CD8-positive, alpha-beta memory T cell (primary cell): ENCODE data around the gene NOC4L. TPM values are rescaled to one million over a fixed set of nuclear protein-coding genes. Genes with fewer than 3 reads are reported as not detected.

Experiments used
- CTCF ChIA-PET: fragments of 350-600 bp; sonication (Branson Sonifier 250); formaldehyde crosslinking; loops from one replicate; lab custom pipeline; 2021; ENCODE audit warnings: antibody characterized with exemption; lab: Charles Lee
- POLR2A ChIA-PET: fragments of 350-600 bp; sonication (Branson Sonifier 250); formaldehyde crosslinking; loops from one replicate; lab custom pipeline; 2021; ENCODE audit warnings: antibody characterized with exemption; lab: Charles Lee
- DNase-seq, 5 donors: peaks; one replicate each; pipeline versions ENCODE4 v3.0.0 to v3.0.0-alpha.2; 2020 to 2022; ENCODE audit warnings: mixed read lengths in 1 of 5
- H3K27ac ChIP-seq: one replicate; pipeline ENCODE4 v1.7.0; 2013; ENCODE audit warnings: low read depth, mild to moderate bottlenecking, low read length, moderate library complexity
- H3K27me3 ChIP-seq: 2 replicates; pipeline ENCODE4 v1.7.0; 2013; ENCODE audit warnings: low read length, mild to moderate bottlenecking; ENCODE audit not compliant: insufficient read depth, poor library complexity, severe bottlenecking
- H3K36me3 ChIP-seq: 2 replicates; pipeline ENCODE4 v1.7.0; 2013; ENCODE audit warnings: mild to moderate bottlenecking, low read length, moderate library complexity; ENCODE audit not compliant: insufficient read depth
- H3K4me1 ChIP-seq: 2 replicates; pipeline ENCODE4 v1.7.0; 2013; ENCODE audit warnings: mild to moderate bottlenecking, low read length, moderate library complexity; ENCODE audit not compliant: insufficient read depth
- H3K4me3 ChIP-seq: 2 replicates; pipeline ENCODE4 v1.7.0; 2013; ENCODE audit warnings: mild to moderate bottlenecking, low read length
- H3K9me3 ChIP-seq: 2 replicates; pipeline ENCODE4 v1.7.0; 2013; ENCODE audit warnings: mild to moderate bottlenecking, low read length
- H3K27ac Mint-ChIP-seq, 8 donors: one replicate each; pipeline ENCODE4 v1.8.0; 2020 to 2021; ENCODE audit warnings: mixed read lengths in 8 of 8, mild to moderate bottlenecking in 6 of 8, inconsistent platforms in 3 of 8, moderate library complexity in 3 of 8
- H3K27me3 Mint-ChIP-seq, 2 donors: one replicate each; pipeline ENCODE4 v1.8.0; 2020 to 2021; ENCODE audit warnings: mixed read lengths in 2 of 2, mild to moderate bottlenecking in 1 of 2, moderate library complexity in 1 of 2
- H3K36me3 Mint-ChIP-seq, 3 donors: one replicate each; pipeline ENCODE4 v1.8.0; 2020 to 2021; ENCODE audit warnings: mixed read lengths in 3 of 3, inconsistent platforms in 1 of 3, mild to moderate bottlenecking in 1 of 3
- H3K4me1 Mint-ChIP-seq, 3 donors: one replicate each; pipeline ENCODE4 v1.8.0; 2020 to 2021; ENCODE audit warnings: mixed read lengths in 3 of 3, inconsistent platforms in 1 of 3, mild to moderate bottlenecking in 1 of 3
- H3K4me3 Mint-ChIP-seq, 7 donors: one replicate each; pipeline ENCODE4 v1.8.0; 2020 to 2021; ENCODE audit warnings: mixed read lengths in 7 of 7, mild to moderate bottlenecking in 6 of 7, moderate library complexity in 4 of 7, inconsistent platforms in 2 of 7
- H3K9me3 Mint-ChIP-seq, 5 donors: one replicate each; pipeline ENCODE4 v1.8.0; 2020 to 2022; ENCODE audit warnings: mixed read lengths in 5 of 5, mild to moderate bottlenecking in 3 of 5, moderate library complexity in 2 of 5, inconsistent platforms in 1 of 5
- polyA plus RNA-seq: library from polyadenylated mRNA; unstranded; fragments of 300-500 nt; fragmentation: Illumina TruSeq; gene quantifications from one replicate; pipeline ENCODE4 v1.2.3, GENCODE V29; 2021
- total RNA-seq, 2 experiments: library from RNA; stranded (reverse); gene quantifications; one replicate each; pipeline ENCODE4 v1.2.3, GENCODE V29; 2021

NOC4L gene
- total and polyA plus RNA-seq, 3 experiments from 2014 or later, result 25.1 to 56.0 (median 55.7) TPM

DNA sequence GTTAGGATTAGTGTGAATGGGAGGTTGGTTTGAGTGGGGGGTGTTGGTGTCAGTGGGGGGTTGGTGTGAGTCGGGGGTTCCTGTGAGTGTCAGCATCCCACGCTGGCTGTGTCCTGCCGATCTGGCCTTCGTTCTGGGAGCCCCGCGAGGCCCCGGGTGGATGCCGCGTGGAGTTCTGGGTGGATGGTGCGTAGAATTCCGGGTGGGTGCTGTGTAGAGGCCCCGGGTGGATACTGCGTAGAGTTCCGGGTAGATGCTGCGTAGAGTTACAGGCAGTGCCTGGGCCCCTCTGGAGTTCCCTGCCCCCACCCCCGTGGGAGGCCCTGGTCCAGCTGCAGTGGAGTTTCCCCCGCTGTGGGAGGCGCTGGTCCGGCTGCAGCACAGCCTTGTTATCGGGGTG lies 8.7 kb downstream of the NOC4L start:
- Histone ChIP-seq H3K4me3 (no peak overlapping the region), H3K9me3 (no peaks in the 10 kb centered on the region), H3K4me1 (no peaks in the 10 kb centered on the region), H3K27ac (no peak overlapping the region), H3K27me3 (no peaks in the 10 kb centered on the region), H3K36me3 (peaks cover 12% of the 10 kb centered on the region)
- H3K4me1 Mint-ChIP-seq, result peaks cover 0 to 5% (median 0%) of the 10 kb centered on the region in 3 donors
- ChIA-PET CTCF (interaction anchor here (0.9 to 1.6 kb wide), 3 partner anchors 13 to 363 kb away, joined by 3 to 5 read pairs (median 4); no protein-coding TSS in a partner anchor), POLR2A (no interaction called here)
- no peaks in the 10 kb centered on the region for H3K9me3 Mint-ChIP-seq
- DNase-seq, result peak in 1 of 5 donors; percentile 31
- no peak overlapping the region for H3K4me3 Mint-ChIP-seq
- no peaks in the 10 kb centered on the region for H3K27me3 Mint-ChIP-seq
- peaks cover 0 to 7% (median 0%) of the 10 kb centered on the region in 3 donors for H3K36me3 Mint-ChIP-seq
- H3K27ac Mint-ChIP-seq, result no peak overlapping the region

DNA sequence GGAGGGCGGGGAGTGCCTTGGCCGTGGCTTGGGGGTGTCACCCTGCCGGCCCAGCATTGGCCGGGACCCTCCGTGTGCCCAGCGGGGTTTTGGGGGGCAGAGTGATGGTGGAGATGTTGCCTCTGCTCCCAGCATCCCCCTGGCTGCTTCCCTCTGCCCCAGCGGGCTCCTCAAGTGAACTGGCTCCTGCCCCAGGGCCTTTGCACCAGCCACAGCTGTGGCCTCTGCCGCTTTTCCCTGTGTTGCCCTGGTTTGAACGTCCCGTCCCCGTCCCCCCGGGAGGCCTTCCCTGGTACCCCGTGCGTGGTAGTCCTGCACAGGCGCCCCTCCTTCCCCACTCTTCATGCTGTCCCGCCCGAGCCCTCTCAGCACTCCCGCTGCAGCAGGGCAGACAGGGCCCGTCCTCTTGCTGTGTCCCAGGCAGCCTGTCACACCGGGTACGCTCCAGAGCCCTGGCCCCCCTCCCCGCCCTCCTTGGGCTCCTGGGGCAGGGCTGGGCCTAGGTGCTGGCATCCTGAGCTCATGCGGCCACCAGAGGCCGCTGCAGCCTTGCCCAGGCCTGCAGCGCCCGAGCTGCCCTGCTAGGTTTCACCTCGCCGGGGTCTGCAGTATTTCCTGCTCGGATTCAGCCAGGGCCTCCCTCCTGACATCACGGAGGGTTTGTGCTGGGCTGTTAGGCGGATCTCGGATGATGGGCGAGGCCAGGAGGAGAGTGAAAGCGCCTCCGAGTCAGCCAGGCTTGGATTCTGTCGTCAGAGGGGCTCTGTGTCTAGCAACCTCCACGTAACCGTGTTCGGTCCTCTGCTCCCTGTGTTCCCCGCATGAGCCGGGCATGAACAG lies 9.5 kb downstream of the NOC4L start:
- no peak overlapping the region for H3K27ac ChIP-seq
- H3K27ac Mint-ChIP-seq, result peak overlapping the region in 3 of 8 donors; percentile 17 to 54 (median 38)
- peaks cover 12% of the 10 kb centered on the region for H3K36me3 ChIP-seq
- H3K9me3 ChIP-seq, result no peaks in the 10 kb centered on the region
- ChIA-PET POLR2A (interaction anchor here (0.5 to 1.1 kb wide), 2 partner anchors 36 to 65 kb away, joined by 3 to 4 read pairs; no protein-coding TSS in a partner anchor), CTCF (interaction anchor here (0.6 to 1.6 kb wide), 22 partner anchors 8 to 461 kb away, joined by 3 to 18 read pairs (median 3); partner anchors contain the start of gene NOC4L)
- peaks cover 0 to 5% (median 0%) of the 10 kb centered on the region in 3 donors for H3K4me1 Mint-ChIP-seq
- H3K4me1 ChIP-seq, result no peaks in the 10 kb centered on the region
- no peaks in the 10 kb centered on the region for H3K27me3 Mint-ChIP-seq
- H3K9me3 Mint-ChIP-seq, result no peaks in the 10 kb centered on the region
- H3K4me3 Mint-ChIP-seq, result peak overlapping the region in 4 of 7 donors; percentile 28 to 80 (median 40)
- peak; percentile 55 to 79 (median 71) for DNase-seq
- peaks cover 0 to 4% (median 0%) of the 10 kb centered on the region in 3 donors for H3K36me3 Mint-ChIP-seq
- H3K27me3 ChIP-seq, result no peaks in the 10 kb centered on the region
- peak overlapping the region; percentile 45 for H3K4me3 ChIP-seq

DNA sequence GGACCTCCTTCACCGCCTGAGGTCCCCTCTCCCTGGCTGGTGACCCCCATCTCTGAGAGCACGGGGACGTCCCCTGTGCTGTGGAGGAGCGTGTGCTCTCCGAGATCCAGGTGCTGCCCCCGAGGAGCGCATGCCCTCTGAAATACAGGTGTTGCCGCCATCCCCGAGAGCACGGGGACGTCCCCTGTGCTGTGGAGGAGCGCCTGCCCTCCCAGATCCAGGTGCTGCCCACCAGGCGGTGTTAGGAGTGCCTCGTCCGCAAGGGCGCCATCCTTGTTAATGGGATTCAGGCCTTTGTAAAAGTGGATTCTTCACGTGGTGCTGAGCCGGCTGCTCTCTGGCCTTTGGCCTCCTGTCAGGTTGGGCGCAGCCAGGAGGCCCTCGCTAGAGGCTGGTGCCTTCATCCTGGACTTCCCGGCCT lies 10.1 kb downstream of the NOC4L start:
- Histone ChIP-seq H3K27me3 (no peaks in the 10 kb centered on the region), H3K27ac (no peak overlapping the region), H3K4me1 (no peaks in the 10 kb centered on the region), H3K36me3 (peaks cover 12% of the 10 kb centered on the region), H3K9me3 (no peaks in the 10 kb centered on the region), H3K4me3 (peak overlapping the region; percentile 45)
- ChIA-PET CTCF (interaction anchor here (0.9 to 1.6 kb wide), 17 partner anchors 9 to 460 kb away, joined by 3 to 18 read pairs (median 3); partner anchors contain the start of gene NOC4L), POLR2A (interaction anchor here (1.1 kb wide), 1 partner anchor 65 kb away, joined by 4 read pairs; no protein-coding TSS in a partner anchor)
- peak overlapping the region in 1 of 8 donors; percentile 54 for H3K27ac Mint-ChIP-seq
- H3K4me1 Mint-ChIP-seq, result peaks cover 0 to 5% (median 0%) of the 10 kb centered on the region in 3 donors
- H3K27me3 Mint-ChIP-seq, result no peaks in the 10 kb centered on the region
- H3K36me3 Mint-ChIP-seq, result peaks cover 0 to 4% (median 0%) of the 10 kb centered on the region in 3 donors
- peak overlapping the region in 3 of 7 donors; percentile 37 to 80 (median 44) for H3K4me3 Mint-ChIP-seq
- peak in 1 of 5 donors; percentile 44 for DNase-seq
- no peaks in the 10 kb centered on the region for H3K9me3 Mint-ChIP-seq

DNA sequence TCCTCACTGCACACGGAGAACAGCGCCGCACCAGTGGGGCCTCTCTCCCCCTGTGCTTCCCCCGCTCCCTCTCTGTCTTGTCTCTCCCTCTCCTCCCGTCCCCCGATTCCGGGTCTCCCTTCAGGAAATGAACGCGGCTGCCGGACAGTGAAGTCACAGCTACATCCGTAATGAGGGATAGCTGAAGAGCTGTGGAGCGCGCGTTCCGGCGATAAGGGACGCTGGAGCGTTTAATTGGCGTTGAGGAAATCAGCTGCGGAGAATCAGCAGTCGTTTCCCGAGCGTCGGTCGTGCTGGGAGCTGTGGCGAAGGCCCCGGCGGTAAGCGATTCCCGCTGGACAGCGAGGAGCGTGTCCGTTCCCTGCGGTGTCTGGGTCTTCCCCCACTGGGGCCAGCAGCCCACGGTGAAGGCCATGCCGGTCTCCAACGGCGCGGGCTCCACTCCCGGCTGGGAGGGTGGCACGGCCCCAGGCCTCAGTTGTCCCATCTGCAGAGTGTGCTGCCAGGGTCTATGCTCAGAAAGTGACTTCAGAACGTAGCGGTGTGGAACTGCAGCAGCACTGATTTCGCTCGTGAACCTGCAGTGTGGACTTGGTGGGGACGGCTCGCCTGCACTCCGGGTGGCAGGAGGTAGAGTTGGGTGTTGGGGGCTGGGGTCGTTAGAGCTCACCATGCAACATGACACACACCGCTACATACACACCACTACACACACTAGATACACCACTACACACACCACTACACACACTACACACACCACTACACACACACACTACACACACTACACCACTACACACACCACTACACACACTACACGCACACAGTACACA lies 10.9 kb downstream of the NOC4L start:
- Histone ChIP-seq H3K36me3 (peaks cover 12% of the 10 kb centered on the region), H3K27ac (no peak overlapping the region), H3K9me3 (no peaks in the 10 kb centered on the region), H3K27me3 (no peaks in the 10 kb centered on the region), H3K4me1 (no peaks in the 10 kb centered on the region), H3K4me3 (no peak overlapping the region)
- Mint-ChIP-seq H3K9me3 (no peaks in the 10 kb centered on the region), H3K36me3 (peaks cover 0 to 4% (median 0%) of the 10 kb centered on the region in 3 donors), H3K4me3 (no peak overlapping the region), H3K27ac (no peak overlapping the region), H3K27me3 (no peaks in the 10 kb centered on the region), H3K4me1 (peaks cover 0 to 5% (median 0%) of the 10 kb centered on the region in 3 donors)
- CTCF ChIA-PET, result no interaction called here
- POLR2A ChIA-PET, result no interaction called here
- DNase-seq, result peak in 1 of 5 donors; percentile 48

GRCh38 chr12:132155771-132156572 lies 11.7 kb downstream of the NOC4L start:
- POLR2A ChIA-PET, result no interaction called here

DNA sequence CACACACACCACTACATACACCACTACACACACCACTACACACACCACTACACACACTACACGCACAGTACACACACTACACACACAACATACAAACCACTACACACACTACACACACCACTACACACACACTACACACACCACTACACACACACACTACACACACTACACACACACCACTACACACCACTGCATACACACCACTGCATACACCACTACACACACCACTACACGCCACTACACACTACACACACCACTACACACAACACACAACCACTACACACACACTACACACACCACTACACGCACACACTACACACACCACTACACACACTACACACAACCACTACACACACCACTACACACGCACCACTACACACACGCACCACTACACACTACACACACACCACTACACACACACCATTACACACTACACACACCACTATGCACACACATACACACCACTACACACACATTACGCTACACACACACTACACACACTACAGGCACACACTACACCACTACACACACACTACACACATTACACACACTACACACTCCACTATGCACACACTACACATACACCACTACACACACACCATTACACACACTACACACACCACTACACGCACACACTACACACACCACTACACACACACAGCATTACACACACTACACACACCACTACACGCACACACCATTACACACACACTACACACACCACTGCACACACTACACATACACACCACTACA lies 12.5 kb downstream of the NOC4L start:
- Mint-ChIP-seq H3K4me1 (peaks cover 0 to 5% (median 0%) of the 10 kb centered on the region in 3 donors), H3K9me3 (no peaks in the 10 kb centered on the region), H3K4me3 (no peak overlapping the region), H3K36me3 (no peaks in the 10 kb centered on the region), H3K27ac (no peak overlapping the region), H3K27me3 (no peaks in the 10 kb centered on the region)
- Histone ChIP-seq H3K27ac (no peak overlapping the region), H3K36me3 (peaks cover 12% of the 10 kb centered on the region), H3K27me3 (no peaks in the 10 kb centered on the region), H3K9me3 (no peaks in the 10 kb centered on the region), H3K4me3 (no peak overlapping the region), H3K4me1 (no peaks in the 10 kb centered on the region)
- CTCF ChIA-PET, result no interaction called here
- DNase-seq, result no peak
- POLR2A ChIA-PET, result no interaction called here

More at GRCh38 chr12:132155771-132156572, 11.7 kb downstream of the NOC4L start:
- Mint-ChIP-seq H3K27ac (no peak overlapping the region), H3K4me1 (peaks cover 0 to 5% (median 0%) of the 10 kb centered on the region in 3 donors), H3K27me3 (no peaks in the 10 kb centered on the region), H3K4me3 (no peak overlapping the region), H3K9me3 (no peaks in the 10 kb centered on the region), H3K36me3 (peaks cover 0 to 2% (median 0%) of the 10 kb centered on the region in 3 donors)
- H3K4me3 ChIP-seq, result no peak overlapping the region
- H3K36me3 ChIP-seq, result peaks cover 12% of the 10 kb centered on the region
- H3K27me3 ChIP-seq, result no peaks in the 10 kb centered on the region
- no peaks in the 10 kb centered on the region for H3K4me1 ChIP-seq
- no peaks in the 10 kb centered on the region for H3K9me3 ChIP-seq
- no peak for DNase-seq
- no peak overlapping the region for H3K27ac ChIP-seq
- CTCF ChIA-PET, result no interaction called here
